Testis (tissue), 3 donors: Measurements from ENCODE around the gene MAPRE2. TPM values are rescaled to one million over a fixed set of nuclear protein-coding genes. Genes with fewer than 3 reads are reported as not detected.

Source experiments
- DNase-seq: peaks from one replicate; pipeline ENCODE4 v3.0.0-alpha.2; 2019
- H3K27ac ChIP-seq, 2 donors: fragments of 200-600 bp; sonication (generic); one replicate each; pipeline ENCODE4 v1.5.1; 2019
- H3K27me3 ChIP-seq: fragments of 200-600 bp; sonication (generic); one replicate; pipeline ENCODE4 v1.5.1; 2019
- H3K36me3 ChIP-seq: fragments of 200-600 bp; sonication (generic); one replicate; pipeline ENCODE4 v1.5.1; 2017; ENCODE audit warnings: low read depth; ENCODE audit errors: missing control alignments
- H3K4me1 ChIP-seq: fragments of 200-600 bp; sonication (generic); one replicate; pipeline ENCODE4 v1.5.1; 2019
- H3K4me3 ChIP-seq, 2 donors: fragments of 200-600 bp; sonication (generic); one replicate each; pipeline ENCODE4 v1.5.1; 2017 to 2019
- H3K9me3 ChIP-seq: fragments of 200-600 bp; sonication (generic); one replicate; pipeline ENCODE4 v1.5.1; 2017
- POLR2A ChIP-seq: fragments of 450-650 bp; IDR thresholded peaks from one replicate; pipeline ENCODE4 v1.6.1; 2017; ENCODE audit warnings: antibody characterized with exemption, mild to moderate bottlenecking, moderate library complexity
- WGBS, 2 donors: methylation state at CpG; one replicate each; pipeline ENCODE4 v1.1.5; 2018; 5-methylcytosine and 5-hydroxymethylcytosine counted together
- intact Hi-C: fragments of 100-400 bp; cut with DNase I; formaldehyde crosslinking; loops from one replicate; pipeline ENCODE4 v1.15.1; 2023; ENCODE audit warnings: low total_unique reads
- polyA plus RNA-seq: library from polyadenylated mRNA; stranded (reverse); fragments of 350-450 nt; fragmentation: Illumina TruSeq; extraction: RNeasy Lipid Tissue Mini Kit (QIAGEN cat#74804); gene quantifications from one replicate; pipeline ENCODE4 v1.2.3, GENCODE V29; 2014; ENCODE audit warnings: low read depth, low replicate concordance; ENCODE audit not compliant: insufficient read depth
- total RNA-seq, 2 donors: library from RNA; depleted of rRNA; stranded (reverse); fragments of >200 nt; gene quantifications; one replicate each; pipeline ENCODE4 v1.2.3, GENCODE V29; 2016
- TF ChIP-seq, protein P1 (sequence below), 3 experiments: fragments of 450-650 bp in 2 of 3; fragments of 200-600 bp in 1 of 3; sonication (generic) in 1 of 3; IDR thresholded peaks; one replicate each; pipeline ENCODE4 v1.5.1; 2016 to 2019; ENCODE audit warnings: antibody characterized with exemption in 3 of 3, mild to moderate bottlenecking in 2 of 3, moderate library complexity in 1 of 3

MAPRE2 gene
- total and polyA plus RNA-seq, 3 donors from 2014 or later: 14.8 to 17.2 (median 15.2) TPM

DNA sequence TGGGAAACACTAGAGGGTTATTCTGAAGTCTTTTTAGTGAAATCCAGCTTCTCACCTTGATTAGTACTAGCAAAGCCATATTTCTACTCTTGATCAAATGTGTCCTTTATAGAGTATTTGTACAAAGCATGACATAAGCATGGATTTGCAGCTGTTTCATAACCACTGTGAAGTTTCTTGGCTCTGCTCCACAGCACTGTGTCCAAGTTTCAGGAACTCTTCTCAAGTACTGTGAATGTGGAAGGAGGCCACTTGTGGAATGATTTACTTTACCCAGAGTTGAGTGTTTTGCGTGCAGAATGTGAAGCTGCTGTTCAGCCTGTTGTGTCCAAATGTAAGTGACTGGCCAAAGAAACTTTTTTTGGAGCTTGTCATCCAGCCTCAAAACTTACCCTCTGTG lies 16.2 kb upstream of the MAPRE2 start:
- Histone ChIP-seq H3K36me3 (no peaks in the 10 kb centered on the region), H3K27ac (no peak overlapping the region)
- 33 to 61% methylated on average over 1 of the region's 1 CpG for WGBS, 2 donors

GRCh38 chr18:35026407-35027061 lies 14.7 kb upstream of the MAPRE2 start:
- H3K27ac ChIP-seq: no peak overlapping the region
- intact Hi-C loops: loop anchor here (10.0 kb wide), 1 partner anchor 118 kb away; no protein-coding TSS in a partner anchor

More for the DNA sequence above, 16.2 kb upstream of the MAPRE2 start:
- TF ChIP-seq, protein P1, sequence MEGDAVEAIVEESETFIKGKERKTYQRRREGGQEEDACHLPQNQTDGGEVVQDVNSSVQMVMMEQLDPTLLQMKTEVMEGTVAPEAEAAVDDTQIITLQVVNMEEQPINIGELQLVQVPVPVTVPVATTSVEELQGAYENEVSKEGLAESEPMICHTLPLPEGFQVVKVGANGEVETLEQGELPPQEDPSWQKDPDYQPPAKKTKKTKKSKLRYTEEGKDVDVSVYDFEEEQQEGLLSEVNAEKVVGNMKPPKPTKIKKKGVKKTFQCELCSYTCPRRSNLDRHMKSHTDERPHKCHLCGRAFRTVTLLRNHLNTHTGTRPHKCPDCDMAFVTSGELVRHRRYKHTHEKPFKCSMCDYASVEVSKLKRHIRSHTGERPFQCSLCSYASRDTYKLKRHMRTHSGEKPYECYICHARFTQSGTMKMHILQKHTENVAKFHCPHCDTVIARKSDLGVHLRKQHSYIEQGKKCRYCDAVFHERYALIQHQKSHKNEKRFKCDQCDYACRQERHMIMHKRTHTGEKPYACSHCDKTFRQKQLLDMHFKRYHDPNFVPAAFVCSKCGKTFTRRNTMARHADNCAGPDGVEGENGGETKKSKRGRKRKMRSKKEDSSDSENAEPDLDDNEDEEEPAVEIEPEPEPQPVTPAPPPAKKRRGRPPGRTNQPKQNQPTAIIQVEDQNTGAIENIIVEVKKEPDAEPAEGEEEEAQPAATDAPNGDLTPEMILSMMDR (IDR thresholded peaks at IDR 0.05): no peak
- TF ChIP-seq POLR2A: no peak
- DNase-seq: peak; percentile 74
- Histone ChIP-seq H3K4me1 (no peaks in the 10 kb centered on the region), H3K27me3 (no peaks in the 10 kb centered on the region), H3K4me3 (no peak overlapping the region), H3K9me3 (no peaks in the 10 kb centered on the region)
- intact Hi-C loops: loop anchor here (10.0 kb wide), 1 partner anchor 120 kb away; no protein-coding TSS in a partner anchor

DNA sequence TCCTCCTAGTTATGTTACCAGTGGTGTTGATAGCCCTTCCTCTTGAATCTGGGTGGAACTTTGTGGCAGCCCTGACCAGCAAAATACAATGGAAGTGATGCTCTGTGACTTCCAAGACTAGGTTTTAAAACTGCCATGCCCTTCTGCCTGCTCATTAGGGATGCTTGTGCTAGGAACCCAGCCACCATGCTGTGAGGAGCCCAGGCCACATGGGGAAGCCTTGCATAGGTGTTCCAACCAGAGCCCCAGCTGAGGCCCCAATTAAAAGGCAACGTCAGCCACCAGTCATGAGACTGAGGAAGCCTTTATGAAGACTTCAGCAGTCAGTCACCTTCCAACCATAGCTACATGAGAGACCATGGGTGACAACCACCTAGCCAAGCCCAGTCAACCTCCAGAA lies 14.0 kb upstream of the MAPRE2 start:
- DNase-seq: no peak
- Histone ChIP-seq H3K27ac (no peak overlapping the region), H3K36me3 (no peaks in the 10 kb centered on the region), H3K27me3 (no peaks in the 10 kb centered on the region), H3K4me3 (no peak overlapping the region), H3K4me1 (peaks cover 6% of the 10 kb centered on the region), H3K9me3 (no peaks in the 10 kb centered on the region)
- 95 to 100% methylated on average over 1 of the region's 1 CpG for WGBS, 2 donors
- TF ChIP-seq, protein P1 (IDR thresholded peaks at IDR 0.05): no peak
- TF ChIP-seq POLR2A: no peak
- intact Hi-C loops: loop anchor here (10.0 kb wide), 1 partner anchor 118 kb away; no protein-coding TSS in a partner anchor

More at GRCh38 chr18:35026407-35027061, 14.7 kb upstream of the MAPRE2 start:
- TF ChIP-seq POLR2A: no peak
- TF ChIP-seq, protein P1 (IDR thresholded peaks at IDR 0.05): peak in 1 of 3 experiments; percentile 7
- H3K27me3 ChIP-seq: no peaks in the 10 kb centered on the region
- WGBS, 2 donors: 78 to 80% methylated on average over 5 of the region's 5 CpGs
- H3K4me3 ChIP-seq: no peak overlapping the region
- H3K4me1 ChIP-seq: peaks cover 6% of the 10 kb centered on the region
- no peaks in the 10 kb centered on the region for H3K9me3 ChIP-seq
- no peak for DNase-seq
- H3K36me3 ChIP-seq: no peaks in the 10 kb centered on the region

DNA sequence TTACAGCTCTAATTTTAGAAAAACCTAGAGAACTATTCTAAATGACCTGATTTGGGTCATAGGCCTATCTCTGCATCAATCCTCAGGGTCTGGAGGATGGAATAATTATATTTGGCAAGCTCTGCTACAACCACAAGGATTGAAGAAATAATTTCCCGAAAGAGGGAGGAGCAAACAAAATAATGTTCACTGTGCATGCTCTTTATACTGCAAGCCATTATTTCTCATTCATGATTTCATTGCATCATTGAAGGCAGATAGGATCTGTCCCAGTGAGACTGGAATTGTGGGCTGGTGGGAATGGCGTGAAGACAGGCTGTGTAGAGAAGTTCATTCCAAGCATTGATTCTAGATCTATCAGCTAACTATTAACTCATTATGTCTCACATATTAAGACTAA lies 12.7 kb upstream of the MAPRE2 start:
- intact Hi-C loops: loop anchor here (10.0 kb wide), 1 partner anchor 116 kb away; no protein-coding TSS in a partner anchor
- TF ChIP-seq, protein P1 (IDR thresholded peaks at IDR 0.05): no peak
- no peak for TF ChIP-seq POLR2A
- 85 to 93% methylated on average over 2 of the region's 2 CpGs for WGBS, 2 donors

More for the DNA sequence above, 12.7 kb upstream of the MAPRE2 start:
- Histone ChIP-seq H3K36me3 (no peaks in the 10 kb centered on the region), H3K27me3 (no peaks in the 10 kb centered on the region), H3K27ac (no peak overlapping the region), H3K4me1 (peaks cover 6% of the 10 kb centered on the region), H3K9me3 (no peaks in the 10 kb centered on the region), H3K4me3 (no peak overlapping the region)
- DNase-seq: no peak
